ENCODE results near the gene PISD. TPM values are rescaled to one million over a fixed set of nuclear protein-coding genes. Genes with fewer than 3 reads are reported as not detected.

The PISD gene
- total and polyA plus RNA-seq, 2 of the 8 experiments (the other 6 are each of a cell fraction or from before 2014, with no cell fraction given): 47.8 to 48.2 TPM

DNA sequence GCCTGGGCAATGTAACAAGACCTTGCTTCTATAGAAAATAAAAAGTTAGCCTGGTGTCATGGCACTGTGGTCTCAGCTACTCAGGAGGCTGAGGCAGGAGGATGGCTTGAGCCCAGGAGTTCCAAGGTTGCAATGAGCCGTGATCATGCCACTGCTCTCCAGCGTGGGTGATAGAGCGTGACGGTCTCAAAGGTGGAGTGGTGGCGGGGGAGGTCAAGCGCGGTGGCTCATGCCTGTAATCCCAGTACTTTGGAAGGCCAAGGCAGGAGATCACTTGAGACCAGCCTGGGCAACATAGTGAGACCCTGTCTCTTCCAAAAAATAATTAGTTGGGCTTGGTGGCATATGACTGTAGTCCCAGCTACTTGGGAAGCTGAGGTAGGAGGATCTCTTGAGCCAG, 16.7 kb upstream of the PISD start:
- Histone ChIP-seq H2BK15ac (ENCODE audit: low read length) (no peak overlapping the region), H3K79me1 (ENCODE audit: low read depth, low read length) (no peaks in the 10 kb centered on the region), H2BK12ac (ENCODE audit: low read depth, low read length) (peak overlapping the region; percentile 39; the same call in 1 of the 2 replicates), H3K9me3 (ENCODE audit: insufficient read depth in 2 of 2, low read depth in 1 of 2, low read length in 1 of 2) (no peaks in the 10 kb centered on the region), H3K36me3 (ENCODE audit: control insufficient read depth in 2 of 4, insufficient read depth in 4 of 4, low read length in 3 of 4) (peaks cover 1 to 14% (median 5%) of the 10 kb centered on the region in 4 experiments; a peak in 5 of 8 replicates), H3K9ac (replicated peaks in 1 of 4; ENCODE audit: extremely low read depth in 1 of 4, low read depth in 3 of 4, low read length in 3 of 4) (no peak overlapping the region), H2BK20ac (ENCODE audit: low read length) (no peak overlapping the region), H2BK120ac (replicated peaks; ENCODE audit: low read depth, low read length) (no peak overlapping the region), H3K79me2 (ENCODE audit: control insufficient read depth in 1 of 2, insufficient read depth in 2 of 2, low read length in 2 of 2) (no peaks in the 10 kb centered on the region), H3K4me3 (ENCODE audit: extremely low read depth in 1 of 4, insufficient read depth in 2 of 4, low read depth in 3 of 4, low read length in 4 of 4) (no peak overlapping the region), H4K5ac (ENCODE audit: insufficient read length, low read depth, low read length) (no peak overlapping the region), H3K4me2 (ENCODE audit: insufficient read depth in 1 of 2, low read depth in 2 of 2, low read length in 2 of 2) (no peak overlapping the region), H4K8ac (ENCODE audit: extremely low read depth, insufficient read depth, low read length) (no peak overlapping the region; the same call in 1 of the 2 replicates), H3K14ac (ENCODE audit: insufficient read length) (no peak overlapping the region), H3K4ac (replicated peaks; ENCODE audit: insufficient read length, low read depth, low read length) (no peak overlapping the region), H3K56ac (replicated peaks; ENCODE audit: insufficient read length, low read depth, low read length) (no peak overlapping the region), H2AFZ (ENCODE audit: low read length) (no peak overlapping the region), H4K91ac (replicated peaks; ENCODE audit: insufficient read length, low read length) (no peak overlapping the region), H3K27me3 (replicated peaks in 1 of 4; ENCODE audit: control insufficient read depth in 3 of 4, extremely low read depth in 1 of 4, insufficient read depth in 3 of 4, low read length in 3 of 4) (peaks cover 0 to 4% (median 3%) of the 10 kb centered on the region in 4 experiments; a peak in 3 of 7 replicates), H3K23me2 (ENCODE audit: low read depth, low read length) (no peaks in the 10 kb centered on the region), H4K20me1 (replicated peaks in 1 of 2; ENCODE audit: control insufficient read depth in 1 of 2, insufficient read depth in 2 of 2, low read length in 2 of 2) (peaks cover 0 to 2% of the 10 kb centered on the region in 2 experiments), H3K23ac (ENCODE audit: insufficient read length) (no peak overlapping the region), H2AK5ac (ENCODE audit: low read depth, low read length) (no peak overlapping the region), H3K27ac (ENCODE audit: low read depth, low read length) (no peak overlapping the region), H3K18ac (ENCODE audit: extremely low read depth, low read length) (no peak overlapping the region), H2BK5ac (ENCODE audit: low read depth, low read length) (no peak overlapping the region), H3K4me1 (replicated peaks in 1 of 4; ENCODE audit: control insufficient read depth in 3 of 4, insufficient read depth in 4 of 4, low read length in 3 of 4) (peaks cover 0 to 2% (median 0%) of the 10 kb centered on the region in 4 experiments; a peak in 1 of 7 replicates)
- DNase-seq (ENCODE audit: low read depth in 1 of 2, low spot score in 2 of 2) (no peak), FAIRE-seq (no peak)
- POLR2A ChIA-PET (ENCODE audit: partially characterized antibody): interaction anchor here (1.1 kb wide), 1 partner anchor 11 kb away, joined by 4 read pairs; no protein-coding TSS in a partner anchor
- 91% methylated on average over 7 of the region's 7 CpGs; no CpG with 5 or more reads in 1 of the 2 experiments for WGBS, 2 experiments (ENCODE audit: extremely low coverage in 1 of 2, insufficient coverage in 1 of 2, insufficient read length in 1 of 2, insufficient replicate concordance in 2 of 2, low coverage in 1 of 2, low lambda C conversion rate in 2 of 2, missing lambda C conversion rate in 1 of 2)
- CTCF ChIA-PET (ENCODE audit: partially characterized antibody): interaction anchor here (0.7 kb wide), 1 partner anchor 50 kb away, joined by 3 read pairs; no protein-coding TSS in a partner anchor
- TF ChIP-seq ASH2L (IDR thresholded peaks at IDR 0.05; ENCODE audit: low read length) (no peak), CHD1 (IDR thresholded peaks at IDR 0.05; ENCODE audit: low read depth, low read length) (no peak), CEBPB (IDR thresholded peaks at IDR 0.05; ENCODE audit: low read depth, low read length) (no peak), SAP30 (IDR thresholded peaks at IDR 0.05; ENCODE audit: insufficient read depth, insufficient replicate concordance, low read length) (no peak), CBX8 (IDR thresholded peaks at IDR 0.05; ENCODE audit: borderline replicate concordance, low read depth, low read length) (no peak), NRF1 (IDR thresholded peaks at IDR 0.05; ENCODE audit: low read depth, low read length) (no peak), NANOG (IDR thresholded peaks at IDR 0.05; ENCODE audit: insufficient read depth, low read depth, low read length, poor library complexity, severe bottlenecking) (no peak)
- TF ChIP-seq, protein P1, sequence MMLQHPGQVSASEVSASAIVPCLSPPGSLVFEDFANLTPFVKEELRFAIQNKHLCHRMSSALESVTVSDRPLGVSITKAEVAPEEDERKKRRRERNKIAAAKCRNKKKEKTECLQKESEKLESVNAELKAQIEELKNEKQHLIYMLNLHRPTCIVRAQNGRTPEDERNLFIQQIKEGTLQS (IDR thresholded peaks at IDR 0.05; ENCODE audit: insufficient read depth, low read depth, low read length): no peak

Data from H1 (cell line).